ENCODE results near the gene GUK1. TPM values are rescaled to one million over a fixed set of nuclear protein-coding genes. Genes with fewer than 3 reads are reported as not detected.

The GUK1 gene
- total and polyA plus RNA-seq, 2 experiments from 2014 or later, result 87.5 to 121 TPM

GRCh38 chr1:228166170-228166936 is 26.3 kb downstream of the GUK1 start:
- H4K20me1 ChIP-seq (replicated peaks; ENCODE audit: insufficient read depth), result no peaks in the 10 kb centered on the region; the same call in 1 of the 2 replicates
- Mint-ChIP-seq H3K27ac (peak overlapping the region; percentile 62; the same call in 1 of the 2 replicates), H3K4me3 (peak overlapping the region; percentile 70), H3K27me3 (ENCODE audit: insufficient read depth, low read depth, poor library complexity) (peaks cover 3% of the 10 kb centered on the region), H3K4me1 (peaks cover 10% of the 10 kb centered on the region; the same call in 2 of the 3 replicates), H3K36me3 (ENCODE audit: low read depth) (no peaks in the 10 kb centered on the region; the same call in 2 of the 3 replicates), H3K9me3 (no peaks in the 10 kb centered on the region)
- H3F3A ChIP-seq (replicated peaks; ENCODE audit: low read depth), result 0 out of 2 replicates have a peak, but pooled peaks cover 2% of the 10 kb centered on the region
- H3K4me1 ChIP-seq (ENCODE audit: insufficient read depth), result peaks cover 8% of the 10 kb centered on the region; the same call in 1 of the 2 replicates
- 0 out of 2 replicates have a peak overlapping the region, but pooled peaks have one; percentile 23 for H3K27ac ChIP-seq (ENCODE audit: low read depth)
- peak overlapping the region; percentile 90 for H3K4me2 ChIP-seq
- no peaks in the 10 kb centered on the region for H3K27me3 ChIP-seq (ENCODE audit: insufficient read depth)
- TF ChIP-seq JUNB (IDR thresholded peaks at IDR 0.05; ENCODE audit: unreplicated experiment) (no peak), EZH2phosphoT487 (IDR thresholded peaks at IDR 0.05; ENCODE audit: unreplicated experiment) (no peak), EZH2 (IDR thresholded peaks at IDR 0.05; ENCODE audit: low read depth, unreplicated experiment) (no peak), NANOG (IDR thresholded peaks at IDR 0.05; ENCODE audit: borderline replicate concordance) (no peak), CREB1 (CRISPR knock-in tag; IDR thresholded peaks at IDR 0.05; ENCODE audit: low read depth) (peak; percentile 26; the same call in 1 of the 2 replicates), ZNF331 (CRISPR knock-in tag; IDR thresholded peaks at IDR 0.05; ENCODE audit: low read depth) (no peak), CTCF (conservative IDR thresholded peaks at IDR 0.05; ENCODE audit: low read depth in 2 of 2) (peak; percentile 27 to 61; a peak in 3 of 4 replicates)
- H3K36me3 ChIP-seq (ENCODE audit: insufficient read depth), result no peaks in the 10 kb centered on the region
- no peaks in the 10 kb centered on the region for H3K9me2 ChIP-seq (ENCODE audit: insufficient read depth)
- no peak overlapping the region for H2AFZ ChIP-seq
- H3K79me2 ChIP-seq (replicated peaks; ENCODE audit: insufficient read depth), result peaks cover 16% of the 10 kb centered on the region
- H3K4me3 ChIP-seq, result peak overlapping the region; percentile 77
- peak; percentile 16 for ATAC-seq
- peak; percentile 76 for DNase-seq (ENCODE audit: low spot score)

GRCh38 chr1:228168563-228169270 is 28.6 kb downstream of the GUK1 start:
- H2AFZ ChIP-seq, result no peak overlapping the region
- no peaks in the 10 kb centered on the region for H3K36me3 ChIP-seq (ENCODE audit: insufficient read depth)
- no peaks in the 10 kb centered on the region for H3K27me3 ChIP-seq (ENCODE audit: insufficient read depth)
- H3K4me1 Mint-ChIP-seq, result peaks cover 8% of the 10 kb centered on the region; the same call in 2 of the 3 replicates
- no peak overlapping the region for H3K27ac ChIP-seq (ENCODE audit: low read depth)
- no peak overlapping the region for H3K27ac Mint-ChIP-seq
- no peak overlapping the region for H3K4me3 ChIP-seq
- no peak overlapping the region for H3K4me3 Mint-ChIP-seq
- H3K79me2 ChIP-seq (replicated peaks; ENCODE audit: insufficient read depth), result peaks cover 19% of the 10 kb centered on the region
- no peaks in the 10 kb centered on the region; the same call in 2 of the 3 replicates for H3K36me3 Mint-ChIP-seq (ENCODE audit: low read depth)
- H3K4me1 ChIP-seq (ENCODE audit: insufficient read depth), result no peaks in the 10 kb centered on the region; the same call in 1 of the 2 replicates
- peaks cover 5% of the 10 kb centered on the region; the same call in 1 of the 2 replicates for H3F3A ChIP-seq (replicated peaks; ENCODE audit: low read depth)
- H3K27me3 Mint-ChIP-seq (ENCODE audit: insufficient read depth, low read depth, poor library complexity), result peaks cover 5% of the 10 kb centered on the region
- ATAC-seq, result no peak
- no peak overlapping the region for H3K4me2 ChIP-seq
- H4K20me1 ChIP-seq (replicated peaks; ENCODE audit: insufficient read depth), result no peaks in the 10 kb centered on the region; the same call in 1 of the 2 replicates
- no peak for DNase-seq (ENCODE audit: low spot score)
- H3K9me3 Mint-ChIP-seq, result no peaks in the 10 kb centered on the region; the same call in 2 of the 3 replicates
- H3K9me2 ChIP-seq (ENCODE audit: insufficient read depth), result no peaks in the 10 kb centered on the region
- TF ChIP-seq CTCF (conservative IDR thresholded peaks at IDR 0.05; ENCODE audit: low read depth in 2 of 2) (no peak), ZNF114 (CRISPR knock-in tag; IDR thresholded peaks at IDR 0.05) (no peak), STAT1 (IDR thresholded peaks at IDR 0.05; ENCODE audit: unreplicated experiment) (no peak), JUNB (IDR thresholded peaks at IDR 0.05; ENCODE audit: unreplicated experiment) (no peak), EZH2 (IDR thresholded peaks at IDR 0.05; ENCODE audit: low read depth, unreplicated experiment) (no peak), ZNF331 (CRISPR knock-in tag; IDR thresholded peaks at IDR 0.05; ENCODE audit: low read depth) (no peak)

All from GM23338 (cell line).